GM23338 (cell line): ENCODE data around the gene EYA4. TPM values are rescaled to one million over a fixed set of nuclear protein-coding genes. Genes with fewer than 3 reads are reported as not detected.

ENCODE experiments used
- ATAC-seq: fragments of 200-7000 bp; cut with Tn5 transposase; 3 replicates; pipeline ENCODE4 v1.9.1; 2020
- DNase-seq: peaks from one replicate; pipeline ENCODE4 v3.0.0-alpha.2; 2015; ENCODE audit warnings: low spot score
- H2AFZ ChIP-seq: fragments of 200-600 bp; sonication (generic); 2 replicates; pipeline ENCODE4 v1.8.0; 2016; ENCODE audit warnings: antibody characterized with exemption, mild to moderate bottlenecking, moderate library complexity
- H3F3A ChIP-seq: fragments of 200-600 bp; sonication (generic); replicated peaks from 2 replicates; pipeline ENCODE4 v1.8.0; 2017; ENCODE audit warnings: antibody characterized with exemption, mixed run types, low read depth
- H3K27ac ChIP-seq: fragments of 200-600 bp; sonication (generic); 2 replicates; pipeline ENCODE4 v1.6.1; 2016; ENCODE audit warnings: low read depth
- H3K27me3 ChIP-seq: fragments of 200-600 bp; sonication (generic); 2 replicates; pipeline ENCODE4 v1.8.0; 2016; ENCODE audit warnings: mild to moderate bottlenecking, mixed run types, moderate library complexity; ENCODE audit not compliant: insufficient read depth
- H3K36me3 ChIP-seq: fragments of 200-600 bp; sonication (generic); 2 replicates; pipeline ENCODE4 v1.8.0; 2016; ENCODE audit warnings: mild to moderate bottlenecking; ENCODE audit not compliant: insufficient read depth
- H3K4me1 ChIP-seq: fragments of 200-600 bp; sonication (generic); 2 replicates; pipeline ENCODE4 v1.8.0; 2016; ENCODE audit warnings: mild to moderate bottlenecking, moderate library complexity; ENCODE audit not compliant: insufficient read depth
- H3K4me2 ChIP-seq: fragments of 200-600 bp; sonication (generic); 2 replicates; pipeline ENCODE4 v1.7.1; 2017; ENCODE audit warnings: mixed run types
- H3K4me3 ChIP-seq: fragments of 200-600 bp; sonication (generic); 2 replicates; pipeline ENCODE4 v1.6.1; 2016; ENCODE audit warnings: mixed run types
- H3K79me2 ChIP-seq: fragments of 200-600 bp; sonication (generic); replicated peaks from 2 replicates; pipeline ENCODE4 v1.8.0; 2017; ENCODE audit warnings: mild to moderate bottlenecking; ENCODE audit not compliant: insufficient read depth
- H3K9me2 ChIP-seq: fragments of 200-600 bp; sonication (generic); 2 replicates; pipeline ENCODE4 v1.8.0; 2017; ENCODE audit not compliant: insufficient read depth
- H4K20me1 ChIP-seq: fragments of 200-600 bp; sonication (generic); replicated peaks from 2 replicates; pipeline ENCODE4 v1.8.0; 2017; ENCODE audit warnings: mild to moderate bottlenecking; ENCODE audit not compliant: insufficient read depth
- H3K27ac Mint-ChIP-seq: 2 replicates; pipeline ENCODE4 v1.8.0; 2020; ENCODE audit warnings: inconsistent platforms, mild to moderate bottlenecking, moderate library complexity, mixed read lengths
- H3K27me3 Mint-ChIP-seq: 3 replicates; pipeline ENCODE4 v1.8.0; 2022; ENCODE audit warnings: low read depth, mild to moderate bottlenecking, moderate library complexity, mixed read lengths, inconsistent platforms; ENCODE audit not compliant: insufficient read depth, poor library complexity
- H3K36me3 Mint-ChIP-seq: 3 replicates; pipeline ENCODE4 v1.8.0; 2021; ENCODE audit warnings: low read depth, mild to moderate bottlenecking, inconsistent platforms, moderate library complexity, mixed read lengths
- H3K4me1 Mint-ChIP-seq: 3 replicates; pipeline ENCODE4 v1.8.0; 2020; ENCODE audit warnings: mild to moderate bottlenecking, inconsistent platforms, mixed read lengths
- H3K4me3 Mint-ChIP-seq: 3 replicates; pipeline ENCODE4 v1.8.0; 2021; ENCODE audit warnings: moderate library complexity, mild to moderate bottlenecking, inconsistent platforms, mixed read lengths
- H3K9me3 Mint-ChIP-seq: 3 replicates; pipeline ENCODE4 v1.8.0; 2020; ENCODE audit warnings: moderate library complexity, mild to moderate bottlenecking, inconsistent platforms, mixed read lengths
- CREB1 ChIP-seq: fragments of 250-450 bp; sonication (Bioruptor Pico); IDR thresholded peaks from 2 replicates; pipeline ENCODE4 v1.5.0; 2020; ENCODE audit warnings: low read depth, mild to moderate bottlenecking, moderate library complexity
- CTCF ChIP-seq, 2 experiments: fragments of 200-600 bp in 1 of 2; sonication (generic) in 1 of 2; conservative IDR thresholded peaks; 2 replicates each; pipeline versions ENCODE4 v1.5.1 to v1.6.1; 2016 to 2017; ENCODE audit warnings: antibody characterized with exemption in 2 of 2, low read depth in 2 of 2, mild to moderate bottlenecking in 2 of 2, moderate library complexity in 1 of 2
- ETS1 ChIP-seq: IDR thresholded peaks from 2 replicates; pipeline ENCODE4 v1.6.1; 2016; ENCODE audit warnings: antibody characterized with exemption
- JUNB ChIP-seq: IDR thresholded peaks from one replicate; pipeline ENCODE4 v1.6.1; 2016; ENCODE audit warnings: antibody characterized with exemption; ENCODE audit not compliant: unreplicated experiment
- NANOG ChIP-seq: IDR thresholded peaks from 2 replicates; pipeline ENCODE4 v1.6.1; 2016; ENCODE audit warnings: antibody characterized with exemption, borderline replicate concordance
- POLR2AphosphoS5 ChIP-seq: IDR thresholded peaks from 2 replicates; pipeline ENCODE4 v1.6.1; 2016; ENCODE audit warnings: antibody characterized with exemption, low read depth
- REST ChIP-seq: IDR thresholded peaks from one replicate; pipeline ENCODE4 v1.6.1; 2018; ENCODE audit warnings: antibody characterized with exemption; ENCODE audit not compliant: unreplicated experiment
- ZNF114 ChIP-seq: fragments of 250-450 bp; sonication (Bioruptor Pico); IDR thresholded peaks from 2 replicates; pipeline ENCODE4 v1.5.0; 2020; ENCODE audit warnings: mild to moderate bottlenecking, moderate library complexity
- ZNF331 ChIP-seq: fragments of 250-450 bp; sonication (Bioruptor Pico); IDR thresholded peaks from 2 replicates; pipeline ENCODE4 v1.5.0; 2020; ENCODE audit warnings: low read depth, mild to moderate bottlenecking, moderate library complexity
- polyA plus RNA-seq: library from polyadenylated mRNA; unstranded; fragments of >200 nt; fragmentation: Nextera tagmentation; extraction: Ambion mirVana; gene quantifications from 2 replicates; pipeline ENCODE4 v1.2.1, GENCODE V29; 2016
- total RNA-seq: library from RNA; depleted of rRNA; stranded (reverse); fragments of >200 nt; shearing (Covaris generic); gene quantifications from 2 replicates; pipeline ENCODE4 v1.2.3, GENCODE V29; 2014

EYA4 gene
- total and polyA plus RNA-seq, 2 experiments from 2014 or later: 0.05 to 0.21 TPM

GRCh38 chr6:133388731-133389130 is 147.6 kb downstream of the EYA4 start:
- H2AFZ ChIP-seq: 0 out of 2 replicates have a peak overlapping the region, but pooled peaks have one; percentile 39
- H3K4me1 ChIP-seq: peaks cover 17% of the 10 kb centered on the region
- Mint-ChIP-seq H3K27me3 (peaks cover 6% of the 10 kb centered on the region), H3K9me3 (no peaks in the 10 kb centered on the region), H3K4me1 (peaks cover 20% of the 10 kb centered on the region), H3K27ac (no peak overlapping the region; the same call in 1 of the 2 replicates), H3K36me3 (no peaks in the 10 kb centered on the region), H3K4me3 (no peak overlapping the region)
- H3K79me2 ChIP-seq: no peaks in the 10 kb centered on the region
- no peaks in the 10 kb centered on the region for H3K9me2 ChIP-seq
- no peak for ATAC-seq
- no peak overlapping the region for H3K4me2 ChIP-seq
- no peaks in the 10 kb centered on the region for H4K20me1 ChIP-seq
- H3K4me3 ChIP-seq: no peak overlapping the region
- DNase-seq: no peak
- H3F3A ChIP-seq: no peaks in the 10 kb centered on the region
- no peaks in the 10 kb centered on the region for H3K36me3 ChIP-seq
- no peak overlapping the region for H3K27ac ChIP-seq
- H3K27me3 ChIP-seq: no peaks in the 10 kb centered on the region
- no peak for TF ChIP-seq CREB1
- no peak for TF ChIP-seq NANOG
- TF ChIP-seq REST: no peak
- TF ChIP-seq ETS1: no peak
- TF ChIP-seq ZNF114 (CRISPR knock-in tag): no peak
- no peak for TF ChIP-seq POLR2AphosphoS5
- TF ChIP-seq JUNB: no peak
- no peak for TF ChIP-seq CTCF (conservative IDR thresholded peaks at IDR 0.05; ENCODE audit: low read depth in 2 of 2)

- H3K4me1 Mint-ChIP-seq: peaks cover 20% of the 10 kb centered on the region
- Histone ChIP-seq H3K27ac (no peak overlapping the region), H3K79me2 (no peaks in the 10 kb centered on the region), H3K27me3 (no peaks in the 10 kb centered on the region), H3K4me3 (no peak overlapping the region), H3K36me3 (no peaks in the 10 kb centered on the region), H3K4me1 (peaks cover 17% of the 10 kb centered on the region), H3K4me2 (no peak overlapping the region), H4K20me1 (no peaks in the 10 kb centered on the region), H3F3A (no peaks in the 10 kb centered on the region), H3K9me2 (no peaks in the 10 kb centered on the region), H2AFZ (no peak overlapping the region)
- H3K9me3 Mint-ChIP-seq: no peaks in the 10 kb centered on the region
- TF ChIP-seq ZNF331 (CRISPR knock-in tag) (no peak), ETS1 (no peak), NANOG (no peak)
- no peak overlapping the region for H3K27ac Mint-ChIP-seq
- DNase-seq (no peak), ATAC-seq (no peak)
- no peak overlapping the region for H3K4me3 Mint-ChIP-seq
- H3K36me3 Mint-ChIP-seq: no peaks in the 10 kb centered on the region
- H3K27me3 Mint-ChIP-seq: peaks cover 6% of the 10 kb centered on the region
Measured at GRCh38 chr6:133390168-133390567, 149.0 kb downstream of the EYA4 start.
